ENCODE results near the gene KRT2.

GRCh38 chr12:52667509-52667908 is 15.5 kb upstream of the KRT2 start:
- TF ChIP-seq POLR2AphosphoS5 (IDR thresholded peaks at IDR 0.05) = no peak
- TF ChIP-seq, protein P1, sequence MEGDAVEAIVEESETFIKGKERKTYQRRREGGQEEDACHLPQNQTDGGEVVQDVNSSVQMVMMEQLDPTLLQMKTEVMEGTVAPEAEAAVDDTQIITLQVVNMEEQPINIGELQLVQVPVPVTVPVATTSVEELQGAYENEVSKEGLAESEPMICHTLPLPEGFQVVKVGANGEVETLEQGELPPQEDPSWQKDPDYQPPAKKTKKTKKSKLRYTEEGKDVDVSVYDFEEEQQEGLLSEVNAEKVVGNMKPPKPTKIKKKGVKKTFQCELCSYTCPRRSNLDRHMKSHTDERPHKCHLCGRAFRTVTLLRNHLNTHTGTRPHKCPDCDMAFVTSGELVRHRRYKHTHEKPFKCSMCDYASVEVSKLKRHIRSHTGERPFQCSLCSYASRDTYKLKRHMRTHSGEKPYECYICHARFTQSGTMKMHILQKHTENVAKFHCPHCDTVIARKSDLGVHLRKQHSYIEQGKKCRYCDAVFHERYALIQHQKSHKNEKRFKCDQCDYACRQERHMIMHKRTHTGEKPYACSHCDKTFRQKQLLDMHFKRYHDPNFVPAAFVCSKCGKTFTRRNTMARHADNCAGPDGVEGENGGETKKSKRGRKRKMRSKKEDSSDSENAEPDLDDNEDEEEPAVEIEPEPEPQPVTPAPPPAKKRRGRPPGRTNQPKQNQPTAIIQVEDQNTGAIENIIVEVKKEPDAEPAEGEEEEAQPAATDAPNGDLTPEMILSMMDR (IDR thresholded peaks at IDR 0.05) = no peak
